Fibroblast of lung (primary cell): ENCODE measurements around the gene DNAJC19. TPM values are rescaled to one million over a fixed set of nuclear protein-coding genes. Genes with fewer than 3 reads are reported as not detected.
"Not testable (repeated sequence)": the region's sequence is repeated elsewhere in the genome, so short reads cannot be mapped to it uniquely, and the experiment has no call there.

Source experiments
- DNase-seq, 2 donors: peaks; one replicate each; pipeline versions ENCODE4 v3.0.0 to v3.0.0-alpha.2; 2010; ENCODE audit warnings: low read depth in 2 of 2
- H2AFZ ChIP-seq: 2 replicates; pipeline ENCODE4 v1.5.1; 2012; ENCODE audit warnings: low read length, control low read depth, inconsistent platforms
- H3K27ac ChIP-seq: 2 replicates; pipeline ENCODE4 v1.5.1; 2011; ENCODE audit warnings: low read length, control low read depth; ENCODE audit not compliant: insufficient read depth
- H3K27me3 ChIP-seq: 2 replicates; pipeline ENCODE4 v1.5.1; 2011; ENCODE audit warnings: mild to moderate bottlenecking, low read length; ENCODE audit not compliant: control insufficient read depth, insufficient read depth
- H3K36me3 ChIP-seq: 2 replicates; pipeline ENCODE4 v1.5.1; 2011; ENCODE audit warnings: low read length; ENCODE audit not compliant: control insufficient read depth, insufficient read depth
- H3K4me1 ChIP-seq: 2 replicates; pipeline ENCODE4 v1.5.1; 2011; ENCODE audit warnings: low read length; ENCODE audit not compliant: control insufficient read depth, insufficient read depth; ENCODE audit errors: extremely low read depth
- H3K4me2 ChIP-seq: 2 replicates; pipeline ENCODE4 v1.5.1; 2011; ENCODE audit warnings: low read length, control low read depth; ENCODE audit not compliant: insufficient read depth; ENCODE audit errors: extremely low read depth
- H3K4me3 ChIP-seq, 4 experiments: fragments of 200-600 bp in 1 of 4; sonication (generic) in 1 of 4; replicated peaks in 1 of 4; 2 replicates each; pipeline ENCODE4 v1.5.1; 2011 to 2016; ENCODE audit warnings: low read length in 4 of 4, low read depth in 3 of 4, mild to moderate bottlenecking in 3 of 4, control low read depth in 2 of 4, inconsistent platforms in 1 of 4, mixed read lengths in 1 of 4; ENCODE audit not compliant: insufficient read depth in 1 of 4; ENCODE audit errors: control extremely low read depth in 1 of 4
- H3K79me2 ChIP-seq: 2 replicates; pipeline ENCODE4 v1.5.1; 2012; ENCODE audit warnings: mild to moderate bottlenecking, low read length, inconsistent platforms; ENCODE audit not compliant: control insufficient read depth, insufficient read depth
- H3K9ac ChIP-seq: 2 replicates; pipeline ENCODE4 v1.5.1; 2011; ENCODE audit warnings: mild to moderate bottlenecking, low read length, control low read depth; ENCODE audit not compliant: insufficient read depth
- H3K9me3 ChIP-seq: 2 replicates; pipeline ENCODE4 v1.5.1; 2012; ENCODE audit warnings: low read depth, low read length; ENCODE audit not compliant: control insufficient read depth, insufficient read depth
- H4K20me1 ChIP-seq: 2 replicates; pipeline ENCODE4 v1.5.1; 2011; ENCODE audit warnings: low read length; ENCODE audit not compliant: control insufficient read depth, insufficient read depth; ENCODE audit errors: extremely low read depth
- CTCF ChIP-seq, 2 donors: IDR thresholded peaks in 1 of 2; conservative IDR thresholded peaks in 1 of 2; 1 replicate in 1 of 2; 2 replicates in 1 of 2; pipeline ENCODE4 v1.5.1; 2011 to 2012; ENCODE audit warnings: low read length in 2 of 2, control low read depth in 1 of 2, inconsistent platforms in 1 of 2, low read depth in 1 of 2, mild to moderate bottlenecking in 1 of 2
- EZH2 ChIP-seq: IDR thresholded peaks from 2 replicates; pipeline ENCODE4 v1.5.1; 2012; ENCODE audit warnings: low read length, control low read depth, mild to moderate bottlenecking; ENCODE audit errors: missing control alignments
- polyA plus RNA-seq, 2 donors: library from polyadenylated mRNA; depleted of rRNA in 1 of 2; stranded (reverse) in 1 of 2; unstranded in 1 of 2; fragments of >200 nt; gene quantifications; 2 replicates each; pipeline ENCODE4 v1.2.1, GENCODE V29; 2011 to 2012; ENCODE audit warnings: missing spikeins in 1 of 2
- total RNA-seq: library from RNA; depleted of rRNA; stranded (reverse); fragments of >200 nt; gene quantifications from 2 replicates; pipeline ENCODE4 v1.2.1, GENCODE V29; 2014

The DNAJC19 gene
- total and polyA plus RNA-seq, 2 donors (not counting 1 experiment from before 2014, with no cell fraction given), result 33.7 to 37.6 TPM

GRCh38 chr3:181007262-181007661 lies 17.7 kb upstream of the DNAJC19 start:
- H4K20me1 ChIP-seq, result no peaks in the 10 kb centered on the region
- no peaks in the 10 kb centered on the region for H3K27me3 ChIP-seq
- no peak overlapping the region for H3K4me3 ChIP-seq
- no peaks in the 10 kb centered on the region for H3K4me1 ChIP-seq
- no peak for TF ChIP-seq EZH2
- TF ChIP-seq CTCF (conservative IDR thresholded peaks at IDR 0.05 in 1 of 2, IDR thresholded peaks at IDR 0.05 in 1 of 2; ENCODE audit: low read depth in 1 of 2, low read length in 2 of 2), result no peak
- no peaks in the 10 kb centered on the region for H3K36me3 ChIP-seq
- no peaks in the 10 kb centered on the region for H3K79me2 ChIP-seq
- no peak overlapping the region for H3K4me2 ChIP-seq
- no peaks in the 10 kb centered on the region for H3K9me3 ChIP-seq
- H2AFZ ChIP-seq, result no peak overlapping the region
- H3K27ac ChIP-seq, result no peak overlapping the region
- no peak overlapping the region for H3K9ac ChIP-seq
- no peak for DNase-seq

- no peak overlapping the region for H2AFZ ChIP-seq
- H3K9me3 ChIP-seq, result no peaks in the 10 kb centered on the region
- DNase-seq, result no peak
- no peaks in the 10 kb centered on the region for H3K36me3 ChIP-seq
- no peak overlapping the region for H3K4me3 ChIP-seq
- TF ChIP-seq CTCF (conservative IDR thresholded peaks at IDR 0.05 in 1 of 2, IDR thresholded peaks at IDR 0.05 in 1 of 2; ENCODE audit: low read depth in 1 of 2, low read length in 2 of 2), result no peak
- no peak for TF ChIP-seq EZH2
- no peaks in the 10 kb centered on the region for H3K4me1 ChIP-seq
- no peak overlapping the region for H3K27ac ChIP-seq
- H3K9ac ChIP-seq, result no peak overlapping the region
- no peak overlapping the region for H3K4me2 ChIP-seq
- no peaks in the 10 kb centered on the region for H4K20me1 ChIP-seq
- no peaks in the 10 kb centered on the region for H3K79me2 ChIP-seq
- H3K27me3 ChIP-seq, result no peaks in the 10 kb centered on the region
Measured at GRCh38 chr3:181006541-181006940, 17.0 kb upstream of the DNAJC19 start.

GRCh38 chr3:181003469-181003868 lies 13.9 kb upstream of the DNAJC19 start:
- H3K27me3 ChIP-seq, H4K20me1 ChIP-seq, DNase-seq, H3K4me1 ChIP-seq, H3K4me2 ChIP-seq, H3K9me3 ChIP-seq, H3K4me3 ChIP-seq, H3K36me3 ChIP-seq, H3K79me2 ChIP-seq, H3K9ac ChIP-seq, H3K27ac ChIP-seq, H2AFZ ChIP-seq: not testable (repeated sequence)

- not testable (repeated sequence) for H3K79me2 ChIP-seq, H3K4me3 ChIP-seq, H3K9ac ChIP-seq, H2AFZ ChIP-seq, H3K27ac ChIP-seq, H3K36me3 ChIP-seq, H3K4me1 ChIP-seq, H3K9me3 ChIP-seq, DNase-seq, H4K20me1 ChIP-seq, H3K4me2 ChIP-seq, H3K27me3 ChIP-seq
Measured at GRCh38 chr3:181002331-181002730, 12.8 kb upstream of the DNAJC19 start.
